Progenitor cell of endocrine pancreas (in vitro differentiated cells): ENCODE results near the gene CHRM2. TPM values are rescaled to one million over a fixed set of nuclear protein-coding genes. Genes with fewer than 3 reads are reported as not detected.

ENCODE experiments used
- DNase-seq: peaks from one replicate; pipeline ENCODE4 v3.0.0; 2021; ENCODE audit warnings: low spot score; ENCODE audit not compliant: unreplicated experiment
- H3K27ac Mint-ChIP-seq: 2 replicates; pipeline ENCODE4 v1.8.0; 2021; ENCODE audit warnings: mild to moderate bottlenecking, moderate library complexity, mixed read lengths
- H3K27me3 Mint-ChIP-seq: 2 replicates; pipeline ENCODE4 v1.8.0; 2021; ENCODE audit warnings: mixed read lengths
- H3K36me3 Mint-ChIP-seq: 2 replicates; pipeline ENCODE4 v1.8.0; 2022; ENCODE audit warnings: mixed read lengths; ENCODE audit not compliant: insufficient read depth
- H3K4me1 Mint-ChIP-seq: 2 replicates; pipeline ENCODE4 v1.8.0; 2021; ENCODE audit warnings: low read depth, mixed read lengths
- H3K4me3 Mint-ChIP-seq: 2 replicates; pipeline ENCODE4 v1.8.0; 2021; ENCODE audit warnings: low read depth, mild to moderate bottlenecking, moderate library complexity, mixed read lengths
- H3K9me3 Mint-ChIP-seq: 2 replicates; pipeline ENCODE4 v1.8.0; 2021; ENCODE audit warnings: low read depth, mixed read lengths
- total RNA-seq: library from RNA; stranded (reverse); gene quantifications from 2 replicates; pipeline ENCODE4 v1.2.1, GENCODE V29; 2021
- TF ChIP-seq, protein P1 (sequence below): fragments of 200-600 bp; sonication (generic); IDR thresholded peaks from one replicate; pipeline ENCODE4 v1.5.0; 2021; ENCODE audit warnings: antibody characterized with exemption, mild to moderate bottlenecking; ENCODE audit not compliant: unreplicated experiment

CHRM2 gene
- total RNA-seq, 1 donor from 2014 or later: not detected

DNA sequence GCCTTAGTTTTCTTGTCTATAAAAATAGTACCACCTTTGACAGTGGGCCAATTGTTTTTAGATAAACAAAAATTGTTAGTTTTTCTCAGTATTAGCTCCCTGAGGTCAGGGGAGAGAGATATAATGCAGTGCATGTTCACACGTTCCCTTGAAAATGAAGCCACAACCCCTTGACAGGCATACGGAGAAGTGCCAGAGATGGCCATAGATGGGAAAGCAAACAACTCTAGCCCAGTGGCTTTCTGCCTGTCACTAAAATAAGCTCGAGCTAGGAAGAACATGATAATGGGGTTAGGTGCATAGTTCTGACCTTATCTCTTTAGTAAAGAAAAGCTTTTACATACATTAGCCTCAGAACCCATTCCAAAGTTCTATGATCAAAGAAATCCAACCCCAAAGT, 124.9 kb downstream of the CHRM2 start:
- no peak overlapping the region for H3K4me3 Mint-ChIP-seq
- TF ChIP-seq, protein P1, sequence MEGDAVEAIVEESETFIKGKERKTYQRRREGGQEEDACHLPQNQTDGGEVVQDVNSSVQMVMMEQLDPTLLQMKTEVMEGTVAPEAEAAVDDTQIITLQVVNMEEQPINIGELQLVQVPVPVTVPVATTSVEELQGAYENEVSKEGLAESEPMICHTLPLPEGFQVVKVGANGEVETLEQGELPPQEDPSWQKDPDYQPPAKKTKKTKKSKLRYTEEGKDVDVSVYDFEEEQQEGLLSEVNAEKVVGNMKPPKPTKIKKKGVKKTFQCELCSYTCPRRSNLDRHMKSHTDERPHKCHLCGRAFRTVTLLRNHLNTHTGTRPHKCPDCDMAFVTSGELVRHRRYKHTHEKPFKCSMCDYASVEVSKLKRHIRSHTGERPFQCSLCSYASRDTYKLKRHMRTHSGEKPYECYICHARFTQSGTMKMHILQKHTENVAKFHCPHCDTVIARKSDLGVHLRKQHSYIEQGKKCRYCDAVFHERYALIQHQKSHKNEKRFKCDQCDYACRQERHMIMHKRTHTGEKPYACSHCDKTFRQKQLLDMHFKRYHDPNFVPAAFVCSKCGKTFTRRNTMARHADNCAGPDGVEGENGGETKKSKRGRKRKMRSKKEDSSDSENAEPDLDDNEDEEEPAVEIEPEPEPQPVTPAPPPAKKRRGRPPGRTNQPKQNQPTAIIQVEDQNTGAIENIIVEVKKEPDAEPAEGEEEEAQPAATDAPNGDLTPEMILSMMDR: no peak

DNA sequence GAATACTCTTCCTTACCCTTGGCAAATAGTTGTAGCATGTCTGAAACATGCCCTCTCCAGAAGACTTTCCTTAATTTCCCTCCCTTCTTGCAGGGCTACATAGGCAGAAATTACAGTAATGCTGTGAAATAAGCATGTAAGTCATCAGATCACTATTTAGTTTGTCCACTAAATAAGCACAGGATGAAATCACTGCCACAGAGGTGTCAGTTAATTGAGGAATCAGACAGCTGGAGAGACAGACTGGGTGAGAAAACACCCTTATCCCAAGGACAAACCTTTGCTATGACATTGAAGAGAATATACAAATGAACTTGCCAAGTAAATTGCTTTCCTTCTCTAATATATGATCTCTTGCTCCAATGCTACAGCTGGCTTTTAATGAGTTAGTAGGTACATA, 129.3 kb downstream of the CHRM2 start:
- Mint-ChIP-seq H3K27me3 (no peaks in the 10 kb centered on the region), H3K9me3 (no peaks in the 10 kb centered on the region), H3K4me3 (no peak overlapping the region), H3K27ac (no peak overlapping the region), H3K4me1 (peaks cover 1% of the 10 kb centered on the region), H3K36me3 (no peaks in the 10 kb centered on the region)
- DNase-seq: no peak
- TF ChIP-seq, protein P1: no peak

More for the DNA sequence above, 124.9 kb downstream of the CHRM2 start:
- Mint-ChIP-seq H3K36me3 (no peaks in the 10 kb centered on the region), H3K27me3 (no peaks in the 10 kb centered on the region), H3K27ac (no peak overlapping the region), H3K4me1 (peaks cover 1% of the 10 kb centered on the region), H3K9me3 (no peaks in the 10 kb centered on the region)
- no peak for DNase-seq

- Mint-ChIP-seq H3K36me3 (no peaks in the 10 kb centered on the region), H3K4me3 (no peak overlapping the region), H3K9me3 (no peaks in the 10 kb centered on the region), H3K27ac (no peak overlapping the region), H3K4me1 (no peaks in the 10 kb centered on the region), H3K27me3 (no peaks in the 10 kb centered on the region)
- no peak for DNase-seq
- TF ChIP-seq, protein P1: no peak
Observed at GRCh38 chr7:136998495-136998894, 130.0 kb downstream of the CHRM2 start.

DNA sequence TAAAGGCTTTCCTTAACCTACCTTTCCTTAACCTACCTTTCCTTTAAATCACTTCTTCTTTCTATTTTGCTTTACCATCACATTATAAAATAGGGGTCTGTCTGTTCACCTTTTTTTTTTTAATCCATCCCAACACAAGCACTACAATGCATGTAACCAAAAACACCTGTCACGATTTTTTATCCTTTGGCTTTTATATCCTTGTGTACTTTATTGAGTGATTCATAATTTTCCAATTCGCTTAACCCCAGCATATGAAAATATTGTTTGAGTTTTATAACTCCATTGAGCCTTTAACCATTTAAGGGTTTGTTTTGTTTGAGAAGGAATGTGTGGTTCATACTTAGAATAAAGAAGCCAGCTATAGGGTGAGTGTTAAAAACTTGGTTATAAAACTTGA, 132.2 kb downstream of the CHRM2 start:
- Mint-ChIP-seq H3K4me3 (no peak overlapping the region), H3K9me3 (no peaks in the 10 kb centered on the region), H3K36me3 (no peaks in the 10 kb centered on the region), H3K27ac (no peak overlapping the region), H3K4me1 (peaks cover 3% of the 10 kb centered on the region), H3K27me3 (no peaks in the 10 kb centered on the region)
- TF ChIP-seq, protein P1: no peak
- no peak for DNase-seq

DNA sequence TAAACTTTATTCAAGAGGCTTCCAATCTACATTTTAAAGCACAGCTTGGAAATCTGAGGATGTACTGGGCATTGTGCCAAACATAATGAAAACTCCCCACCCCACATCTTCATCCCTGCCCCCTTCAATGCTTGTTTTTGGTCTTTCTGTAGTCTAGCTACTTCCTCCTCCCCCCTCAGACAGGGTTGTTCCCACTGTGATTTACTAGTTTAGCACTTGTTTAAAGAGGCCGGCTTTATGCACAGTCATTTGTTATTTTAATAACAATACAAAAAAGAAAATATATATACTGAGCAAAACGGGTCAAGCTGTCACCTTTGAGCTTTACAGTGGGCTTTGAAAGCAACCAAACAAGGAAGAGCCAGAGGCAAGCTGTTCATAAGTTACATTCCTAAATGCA, 132.6 kb downstream of the CHRM2 start:
- Mint-ChIP-seq H3K36me3 (no peaks in the 10 kb centered on the region), H3K9me3 (no peaks in the 10 kb centered on the region), H3K4me1 (peaks cover 6% of the 10 kb centered on the region), H3K4me3 (no peak overlapping the region), H3K27me3 (no peaks in the 10 kb centered on the region), H3K27ac (no peak overlapping the region)
- TF ChIP-seq, protein P1: no peak
- DNase-seq: no peak
